Measurements from ENCODE around the gene TMEM132E. TPM values are rescaled to one million over a fixed set of nuclear protein-coding genes. Genes with fewer than 3 reads are reported as not detected.

TMEM132E gene
- total RNA-seq, 1 donor from 2014 or later, result not detected

DNA sequence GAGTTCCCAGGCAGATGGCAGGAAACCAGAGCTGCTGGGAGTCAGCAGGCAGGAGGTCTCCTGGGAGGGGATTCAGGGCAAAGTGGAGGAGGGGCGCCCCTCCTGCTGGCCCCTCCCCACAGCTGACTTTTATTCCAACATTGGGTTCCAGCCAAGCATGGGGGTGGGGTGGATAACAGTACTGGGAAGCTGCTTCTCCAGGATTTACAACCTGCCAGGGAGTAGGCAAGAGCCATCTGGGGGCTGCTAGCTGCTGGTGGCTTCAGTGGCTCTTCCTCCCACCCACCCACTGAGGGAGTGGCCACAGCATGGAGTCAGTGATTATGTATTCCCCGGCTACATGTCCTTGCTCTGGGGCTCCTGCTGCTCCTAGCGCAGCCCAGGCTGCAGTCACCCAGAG, 36.8 kb downstream of the TMEM132E start:
- Histone ChIP-seq H3K36me3 (ENCODE audit: control insufficient read depth, insufficient read depth, low read length) (no peaks in the 10 kb centered on the region), H3K4me3 (ENCODE audit: low read depth, low read length) (no peak overlapping the region), H3K27me3 (ENCODE audit: control insufficient read depth, insufficient read depth, low read length) (no peaks in the 10 kb centered on the region)
- TF ChIP-seq, protein P1, sequence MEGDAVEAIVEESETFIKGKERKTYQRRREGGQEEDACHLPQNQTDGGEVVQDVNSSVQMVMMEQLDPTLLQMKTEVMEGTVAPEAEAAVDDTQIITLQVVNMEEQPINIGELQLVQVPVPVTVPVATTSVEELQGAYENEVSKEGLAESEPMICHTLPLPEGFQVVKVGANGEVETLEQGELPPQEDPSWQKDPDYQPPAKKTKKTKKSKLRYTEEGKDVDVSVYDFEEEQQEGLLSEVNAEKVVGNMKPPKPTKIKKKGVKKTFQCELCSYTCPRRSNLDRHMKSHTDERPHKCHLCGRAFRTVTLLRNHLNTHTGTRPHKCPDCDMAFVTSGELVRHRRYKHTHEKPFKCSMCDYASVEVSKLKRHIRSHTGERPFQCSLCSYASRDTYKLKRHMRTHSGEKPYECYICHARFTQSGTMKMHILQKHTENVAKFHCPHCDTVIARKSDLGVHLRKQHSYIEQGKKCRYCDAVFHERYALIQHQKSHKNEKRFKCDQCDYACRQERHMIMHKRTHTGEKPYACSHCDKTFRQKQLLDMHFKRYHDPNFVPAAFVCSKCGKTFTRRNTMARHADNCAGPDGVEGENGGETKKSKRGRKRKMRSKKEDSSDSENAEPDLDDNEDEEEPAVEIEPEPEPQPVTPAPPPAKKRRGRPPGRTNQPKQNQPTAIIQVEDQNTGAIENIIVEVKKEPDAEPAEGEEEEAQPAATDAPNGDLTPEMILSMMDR (IDR thresholded peaks at IDR 0.05; ENCODE audit: insufficient read depth, low read length, severe bottlenecking), result no peak
- DNase-seq (ENCODE audit: low read depth), result no peak
- no peak for FAIRE-seq

DNA sequence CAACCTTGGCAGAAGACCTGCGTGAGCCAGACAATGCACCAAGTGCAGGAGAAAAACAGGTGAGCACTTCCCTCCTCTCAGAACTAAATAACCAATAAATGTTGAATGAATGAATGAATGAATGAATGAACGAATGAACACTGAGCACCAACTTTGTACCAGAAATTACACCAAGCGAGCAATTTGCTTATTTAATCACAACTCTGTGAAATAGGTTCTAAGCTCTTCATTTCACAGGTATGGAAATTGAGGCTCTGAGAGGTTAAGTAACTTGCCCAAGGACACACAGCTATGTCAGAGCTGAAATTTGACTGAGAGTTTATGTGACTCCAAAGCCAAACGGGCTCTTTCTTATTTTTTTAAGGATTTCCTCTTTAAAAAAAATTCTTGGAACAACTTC, 38.0 kb downstream of the TMEM132E start:
- H3K4me3 ChIP-seq (ENCODE audit: low read depth, low read length), result no peak overlapping the region
- TF ChIP-seq, protein P1 (IDR thresholded peaks at IDR 0.05; ENCODE audit: insufficient read depth, low read length, severe bottlenecking), result no peak
- no peak for DNase-seq (ENCODE audit: low read depth)
- no peak for FAIRE-seq
- no peaks in the 10 kb centered on the region for H3K27me3 ChIP-seq (ENCODE audit: control insufficient read depth, insufficient read depth, low read length)
- no peaks in the 10 kb centered on the region for H3K36me3 ChIP-seq (ENCODE audit: control insufficient read depth, insufficient read depth, low read length)

DNA sequence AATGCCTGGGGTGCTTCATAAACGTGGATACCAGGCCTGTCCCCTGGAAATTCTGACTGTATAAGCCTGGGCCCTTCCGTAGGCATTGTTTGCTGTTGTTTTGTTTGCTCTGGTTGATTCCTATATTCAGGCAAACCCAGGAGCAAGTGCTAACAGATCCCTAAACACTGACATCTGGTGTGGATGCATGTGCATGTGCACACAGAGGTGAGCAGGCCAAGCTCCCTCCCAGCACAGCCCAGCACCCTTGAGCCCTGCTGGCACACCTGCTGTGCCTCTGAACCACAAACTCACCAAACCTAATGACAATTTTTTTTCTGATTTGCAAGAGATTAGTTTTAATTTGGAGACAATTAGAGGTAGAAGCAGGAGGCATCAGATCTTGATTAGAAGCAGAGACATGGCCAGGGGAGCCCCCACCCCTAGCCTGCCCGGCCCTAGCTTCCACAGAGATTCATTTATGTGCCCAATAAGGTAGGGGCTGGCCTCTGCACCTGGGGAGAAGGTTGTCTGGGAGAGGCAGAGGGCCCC, 40.4 kb downstream of the TMEM132E start:
- Histone ChIP-seq H3K36me3 (ENCODE audit: control insufficient read depth, insufficient read depth, low read length) (no peaks in the 10 kb centered on the region), H3K4me3 (ENCODE audit: low read depth, low read length) (no peak overlapping the region), H3K27me3 (ENCODE audit: control insufficient read depth, insufficient read depth, low read length) (no peaks in the 10 kb centered on the region)
- DNase-seq (ENCODE audit: low read depth) (peak; percentile 20), FAIRE-seq (no peak)
- TF ChIP-seq, protein P1 (IDR thresholded peaks at IDR 0.05; ENCODE audit: insufficient read depth, low read length, severe bottlenecking), result no peak

DNA sequence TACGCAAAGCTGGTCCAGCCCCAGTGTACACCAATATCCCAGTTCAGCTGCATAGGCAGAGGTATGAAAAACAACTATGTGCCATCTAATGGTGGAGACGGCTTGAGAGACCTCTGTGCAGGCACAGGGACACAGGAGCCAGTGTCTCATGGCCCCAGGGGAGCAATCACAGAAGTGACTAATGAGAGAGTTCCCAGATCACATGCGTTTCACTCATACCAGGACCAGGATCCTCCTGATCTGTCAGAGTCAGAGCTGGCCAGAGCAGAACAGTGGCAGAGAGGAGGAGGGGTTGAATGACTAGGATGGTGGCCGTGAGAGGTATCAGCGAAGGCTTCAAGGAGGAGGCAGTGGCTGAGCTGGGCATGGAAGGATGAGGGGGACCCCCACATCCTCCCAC, 41.1 kb downstream of the TMEM132E start:
- Histone ChIP-seq H3K36me3 (ENCODE audit: control insufficient read depth, insufficient read depth, low read length) (no peaks in the 10 kb centered on the region), H3K27me3 (ENCODE audit: control insufficient read depth, insufficient read depth, low read length) (no peaks in the 10 kb centered on the region), H3K4me3 (ENCODE audit: low read depth, low read length) (no peak overlapping the region)
- FAIRE-seq (no peak), DNase-seq (ENCODE audit: low read depth) (peak; percentile 28)
- TF ChIP-seq, protein P1 (IDR thresholded peaks at IDR 0.05; ENCODE audit: insufficient read depth, low read length, severe bottlenecking), result no peak

DNA sequence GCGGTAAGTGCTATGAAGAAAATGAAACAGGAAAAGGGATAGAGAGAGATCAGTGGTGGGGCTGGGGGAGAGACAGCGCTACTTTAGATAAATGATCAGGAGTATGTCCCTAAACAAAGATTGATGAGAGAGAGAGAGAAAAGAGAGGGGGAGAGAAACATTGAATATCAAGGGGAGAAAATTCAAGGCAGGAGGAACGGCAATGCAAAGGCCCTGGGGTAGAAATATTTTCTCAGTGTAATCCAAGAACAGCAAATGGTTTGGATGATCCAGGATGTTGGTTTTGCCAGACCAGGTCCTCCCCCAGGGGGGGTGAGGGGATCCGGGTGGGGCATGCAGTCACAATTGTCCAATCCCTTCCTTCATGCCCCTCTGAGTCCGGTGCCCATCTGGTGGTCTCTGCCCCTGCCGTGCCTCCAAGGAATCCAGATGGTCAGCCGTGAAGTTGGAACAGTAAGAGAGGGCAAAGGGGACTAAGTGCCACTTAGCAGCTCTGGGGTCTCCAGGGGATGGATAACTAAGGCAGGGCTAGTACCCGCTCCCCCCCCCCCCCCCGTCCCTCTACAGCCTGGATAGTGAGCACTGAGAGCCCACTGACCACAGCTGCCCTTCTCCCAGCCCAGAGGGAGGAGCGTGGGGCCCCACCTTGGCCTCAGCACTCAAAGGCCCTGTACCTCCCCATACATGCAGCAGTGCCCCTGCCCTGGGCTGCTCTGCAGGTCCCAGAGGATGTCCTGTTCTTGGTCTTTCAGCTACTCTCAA, 43.7 kb downstream of the TMEM132E start:
- FAIRE-seq, result no peak

More for the DNA sequence above, 43.7 kb downstream of the TMEM132E start:
- Histone ChIP-seq H3K4me3 (ENCODE audit: low read depth, low read length) (no peak overlapping the region), H3K27me3 (ENCODE audit: control insufficient read depth, insufficient read depth, low read length) (peaks cover 5% of the 10 kb centered on the region), H3K36me3 (ENCODE audit: control insufficient read depth, insufficient read depth, low read length) (no peaks in the 10 kb centered on the region)
- TF ChIP-seq, protein P1 (IDR thresholded peaks at IDR 0.05; ENCODE audit: insufficient read depth, low read length, severe bottlenecking), result no peak
- DNase-seq (ENCODE audit: low read depth), result no peak

Measured in bronchial epithelial cell (primary cell).